Endothelial cell of umbilical vein (primary cell): Measurements from ENCODE around the gene ASB11. TPM values are rescaled to one million over a fixed set of nuclear protein-coding genes. Genes with fewer than 3 reads are reported as not detected.

Experiments
- BruUV-seq: library from RNA; stranded (reverse); fragments of 400-500 nt; replicated peaks from 2 replicates; lab custom pipeline; 2021; lab: Mats Ljungman, UMichigan
- CTCF ChIA-PET: fragments of 300-600, 350-600 bp; sonication (Branson Sonifier 250); formaldehyde crosslinking; loops from one replicate; lab custom pipeline; 2021; ENCODE audit warnings: antibody characterized with exemption, inconsistent platforms; lab: Charles Lee
- POLR2A ChIA-PET: fragments of 300-600, 350-600 bp; sonication (Branson Sonifier 250); formaldehyde crosslinking; loops from one replicate; lab custom pipeline; 2021; ENCODE audit warnings: antibody characterized with exemption, inconsistent platforms; lab: Charles Lee
- DNase-seq: peaks from one replicate; pipeline ENCODE4 v3.0.0-alpha.2; 2011; ENCODE audit warnings: low read depth, low spot score
- FAIRE-seq: peaks from 2 replicates; lab custom pipeline; 2011; peaks lifted over from hg19 to GRCh38; lab: Jason Lieb, UNC
- H2AFZ ChIP-seq: 2 replicates; pipeline ENCODE4 v1.6.0; 2012; ENCODE audit warnings: low read depth, low read length, control low read depth, inconsistent platforms
- H3K27ac ChIP-seq: 2 replicates; pipeline ENCODE4 v1.5.1; 2011; ENCODE audit warnings: low read depth, mild to moderate bottlenecking, control low read depth, low read length, moderate library complexity; ENCODE audit not compliant: insufficient read depth
- H3K27me3 ChIP-seq, 2 experiments: 2 replicates each; pipeline versions ENCODE4 v1.6.0 to v1.6.1; 2011; ENCODE audit warnings: low read length in 2 of 2, mixed read lengths in 1 of 2; ENCODE audit not compliant: control insufficient read depth in 2 of 2, insufficient read depth in 2 of 2
- H3K36me3 ChIP-seq, 2 experiments: 2 replicates in 1 of 2; 3 replicates in 1 of 2; pipeline ENCODE4 v1.5.1; 2011; ENCODE audit warnings: low read length in 2 of 2, mild to moderate bottlenecking in 1 of 2, moderate library complexity in 1 of 2; ENCODE audit not compliant: control insufficient read depth in 2 of 2, insufficient read depth in 2 of 2; ENCODE audit errors: extremely low read depth in 1 of 2
- H3K4me1 ChIP-seq: 3 replicates; pipeline ENCODE4 v1.5.1; 2011; ENCODE audit warnings: mild to moderate bottlenecking, low read length; ENCODE audit not compliant: control insufficient read depth, insufficient read depth; ENCODE audit errors: extremely low read depth
- H3K4me2 ChIP-seq: 2 replicates; pipeline ENCODE4 v1.6.1; 2011; ENCODE audit warnings: low read length, control low read depth, mixed read lengths; ENCODE audit not compliant: insufficient read depth
- H3K4me3 ChIP-seq, 3 experiments: fragments of 200-600 bp in 1 of 3; sonication (generic), shearing (Covaris generic) in 1 of 3; replicated peaks in 1 of 3; 2 replicates each; pipeline ENCODE4 v1.5.1; 2011 to 2016; ENCODE audit warnings: control low read depth in 3 of 3, low read length in 3 of 3, mild to moderate bottlenecking in 2 of 3, inconsistent platforms in 1 of 3, low read depth in 1 of 3, moderate library complexity in 1 of 3; ENCODE audit not compliant: insufficient read depth in 1 of 3
- H3K79me2 ChIP-seq: 2 replicates; pipeline ENCODE4 v1.6.0; 2012; ENCODE audit warnings: low read length, inconsistent platforms; ENCODE audit not compliant: control insufficient read depth, insufficient read depth
- H3K9ac ChIP-seq: replicated peaks from 2 replicates; pipeline ENCODE3; 2011; ENCODE audit warnings: low read length, control low read depth; ENCODE audit not compliant: insufficient read depth; ENCODE audit errors: extremely low read depth
- H3K9me1 ChIP-seq: replicated peaks from 3 replicates; pipeline ENCODE4 v1.6.0; 2011; ENCODE audit warnings: mild to moderate bottlenecking, low read length; ENCODE audit not compliant: control insufficient read depth, insufficient read depth; ENCODE audit errors: extremely low read depth
- H3K9me3 ChIP-seq: replicated peaks from 2 replicates; pipeline ENCODE4 v1.5.1; 2012; ENCODE audit warnings: low read length, inconsistent platforms; ENCODE audit not compliant: control insufficient read depth, insufficient read depth
- H4K20me1 ChIP-seq: replicated peaks from 2 replicates; pipeline ENCODE3; 2011; ENCODE audit warnings: mild to moderate bottlenecking, low read length; ENCODE audit not compliant: control insufficient read depth, insufficient read depth; ENCODE audit errors: extremely low read depth
- EZH2 ChIP-seq: IDR thresholded peaks from 2 replicates; pipeline ENCODE4 v1.6.1; 2012; ENCODE audit warnings: borderline replicate concordance, low read depth, mild to moderate bottlenecking, moderate library complexity, low read length, inconsistent platforms; ENCODE audit not compliant: severe bottlenecking
- FOS ChIP-seq: IDR thresholded peaks from 2 replicates; pipeline ENCODE4 v1.6.1; 2011; ENCODE audit warnings: mild to moderate bottlenecking, low read length, moderate library complexity, borderline replicate concordance; ENCODE audit not compliant: insufficient read depth
- GATA2 ChIP-seq: IDR thresholded peaks from 2 replicates; pipeline ENCODE4 v1.7.0; 2011; ENCODE audit warnings: low read depth, mild to moderate bottlenecking, moderate library complexity, mixed read lengths, low read length; ENCODE audit not compliant: insufficient read length, insufficient read depth
- JUN ChIP-seq: IDR thresholded peaks from 2 replicates; pipeline ENCODE4 v1.6.1; 2011; ENCODE audit warnings: borderline replicate concordance, low read depth; ENCODE audit not compliant: insufficient read length, insufficient read depth
- MYC ChIP-seq: IDR thresholded peaks from one replicate; pipeline ENCODE4 v1.6.1; 2011; ENCODE audit warnings: mild to moderate bottlenecking, low read depth, low read length
- POLR2A ChIP-seq: IDR thresholded peaks from 2 replicates; pipeline ENCODE4 v1.6.1; 2012; ENCODE audit warnings: low read depth, mild to moderate bottlenecking, control low read depth, low read length
- POLR2AphosphoS5 ChIP-seq: IDR thresholded peaks from 2 replicates; pipeline ENCODE4 v1.6.1; 2012; ENCODE audit warnings: low read depth, mild to moderate bottlenecking, control low read depth, low read length, moderate library complexity; ENCODE audit not compliant: insufficient read depth
- dilution Hi-C: fragments of 300-500 bp; cut with MboI; formaldehyde crosslinking; loops from one replicate; pipeline ENCODE4 v1.15.0; 2019; ENCODE audit warnings: low sequenced_read_pairs; ENCODE audit not compliant: extremely low pct_ligation_motif_present
- intact Hi-C: fragments of 100-400 bp; cut with micrococcal nuclease; formaldehyde crosslinking; loops from one replicate; pipeline ENCODE4 v1.10.0; 2022
- polyA plus RNA-seq, 4 experiments: library from polyadenylated mRNA; depleted of rRNA in 3 of 4; stranded (reverse) in 3 of 4; unstranded in 1 of 4; fragments of >200 nt; gene quantifications; 2 replicates each; pipeline versions ENCODE4 v1.2.1 to v1.2.3, GENCODE V29; 2011 to 2012; ENCODE audit warnings: missing spikeins in 1 of 4
- total RNA-seq: library from RNA; stranded (reverse); gene quantifications from 2 replicates; pipeline ENCODE4 v1.2.3, GENCODE V29; 2021
- TF ChIP-seq, protein P1 (sequence below): IDR thresholded peaks from 2 replicates; pipeline ENCODE4 v1.6.1; 2011; ENCODE audit not compliant: insufficient read depth, insufficient read length
- TF ChIP-seq, protein P2 (sequence below), 2 donors: IDR thresholded peaks; 1 replicate in 1 of 2; 2 replicates in 1 of 2; pipeline ENCODE4 v1.5.1; 2011; ENCODE audit warnings: low read length in 2 of 2, mild to moderate bottlenecking in 2 of 2, moderate library complexity in 2 of 2, control low read depth in 1 of 2, inconsistent platforms in 1 of 2, low read depth in 1 of 2; ENCODE audit not compliant: insufficient read depth in 1 of 2; ENCODE audit errors: extremely low read depth in 1 of 2

Gene ASB11
- total and polyA plus RNA-seq, 2 donors (not counting 3 experiments of a cell fraction or from before 2014, with no cell fraction given), result 0.06 to 0.15 TPM

DNA sequence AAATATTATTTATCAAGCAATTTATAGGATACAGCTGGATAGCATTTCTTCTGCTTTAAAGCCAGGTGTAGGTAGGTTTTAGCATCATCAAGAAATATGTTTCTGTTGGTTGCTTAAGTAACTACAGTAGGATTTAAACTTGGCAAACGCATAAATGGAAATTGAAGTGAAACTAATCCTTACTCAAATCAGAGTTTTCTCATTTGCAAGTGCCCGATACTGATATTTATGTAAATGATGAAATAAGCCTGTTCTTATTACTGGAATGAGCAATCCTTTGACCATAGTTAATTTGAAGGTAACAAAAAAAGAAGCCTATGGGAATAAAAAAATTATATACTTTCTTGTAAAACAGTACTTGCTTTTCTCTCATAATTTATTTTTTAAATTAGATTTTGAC lies 43.1 kb upstream of the ASB11 start:
- BruUV-seq, result no TSS peak
- Histone ChIP-seq H3K9ac (no peak overlapping the region), H3K27ac (no peak overlapping the region), H2AFZ (no peak overlapping the region), H3K4me3 (no peak overlapping the region), H3K36me3 (no peaks in the 10 kb centered on the region), H3K79me2 (no peaks in the 10 kb centered on the region), H3K27me3 (no peaks in the 10 kb centered on the region), H3K9me1 (no peaks in the 10 kb centered on the region), H3K9me3 (no peaks in the 10 kb centered on the region), H3K4me1 (no peaks in the 10 kb centered on the region), H4K20me1 (no peaks in the 10 kb centered on the region), H3K4me2 (no peak overlapping the region)
- DNase-seq (no peak), FAIRE-seq (no peak)
- TF ChIP-seq GATA2 (no peak), MYC (no peak), JUN (no peak), EZH2 (no peak), FOS (no peak), POLR2AphosphoS5 (no peak), POLR2A (no peak)
- TF ChIP-seq, protein P1, sequence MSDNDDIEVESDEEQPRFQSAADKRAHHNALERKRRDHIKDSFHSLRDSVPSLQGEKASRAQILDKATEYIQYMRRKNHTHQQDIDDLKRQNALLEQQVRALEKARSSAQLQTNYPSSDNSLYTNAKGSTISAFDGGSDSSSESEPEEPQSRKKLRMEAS, result no peak
- TF ChIP-seq, protein P2, sequence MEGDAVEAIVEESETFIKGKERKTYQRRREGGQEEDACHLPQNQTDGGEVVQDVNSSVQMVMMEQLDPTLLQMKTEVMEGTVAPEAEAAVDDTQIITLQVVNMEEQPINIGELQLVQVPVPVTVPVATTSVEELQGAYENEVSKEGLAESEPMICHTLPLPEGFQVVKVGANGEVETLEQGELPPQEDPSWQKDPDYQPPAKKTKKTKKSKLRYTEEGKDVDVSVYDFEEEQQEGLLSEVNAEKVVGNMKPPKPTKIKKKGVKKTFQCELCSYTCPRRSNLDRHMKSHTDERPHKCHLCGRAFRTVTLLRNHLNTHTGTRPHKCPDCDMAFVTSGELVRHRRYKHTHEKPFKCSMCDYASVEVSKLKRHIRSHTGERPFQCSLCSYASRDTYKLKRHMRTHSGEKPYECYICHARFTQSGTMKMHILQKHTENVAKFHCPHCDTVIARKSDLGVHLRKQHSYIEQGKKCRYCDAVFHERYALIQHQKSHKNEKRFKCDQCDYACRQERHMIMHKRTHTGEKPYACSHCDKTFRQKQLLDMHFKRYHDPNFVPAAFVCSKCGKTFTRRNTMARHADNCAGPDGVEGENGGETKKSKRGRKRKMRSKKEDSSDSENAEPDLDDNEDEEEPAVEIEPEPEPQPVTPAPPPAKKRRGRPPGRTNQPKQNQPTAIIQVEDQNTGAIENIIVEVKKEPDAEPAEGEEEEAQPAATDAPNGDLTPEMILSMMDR (IDR thresholded peaks at IDR 0.05; ENCODE audit: extremely low read depth in 1 of 2, insufficient read depth in 1 of 2, low read depth in 1 of 2, low read length in 2 of 2), result no peak
- dilution Hi-C loops, result no loop called here
- CTCF ChIA-PET, result no interaction called here
- intact Hi-C loops, result no loop called here
- POLR2A ChIA-PET, result no interaction called here
